Fibroblast of lung (primary cell): ENCODE measurements around the gene ZNF44.

Experiments used
- CTCF ChIP-seq, 2 donors: IDR thresholded peaks in 1 of 2; conservative IDR thresholded peaks in 1 of 2; 1 replicate in 1 of 2; 2 replicates in 1 of 2; pipeline ENCODE4 v1.5.1; 2011 to 2012; ENCODE audit warnings: low read length in 2 of 2, control low read depth in 1 of 2, inconsistent platforms in 1 of 2, low read depth in 1 of 2, mild to moderate bottlenecking in 1 of 2
- EZH2 ChIP-seq: IDR thresholded peaks from 2 replicates; pipeline ENCODE4 v1.5.1; 2012; ENCODE audit warnings: low read length, control low read depth, mild to moderate bottlenecking; ENCODE audit errors: missing control alignments

- no peak for TF ChIP-seq CTCF (conservative IDR thresholded peaks at IDR 0.05 in 1 of 2, IDR thresholded peaks at IDR 0.05 in 1 of 2; ENCODE audit: low read depth in 1 of 2, low read length in 2 of 2)
- TF ChIP-seq EZH2 = no peak
These were observed 6.7 kb downstream of the ZNF44 start for GRCh38 chr19:12287958-12288500.
